Hepatocyte (in vitro differentiated cells): ENCODE results near the gene LDLRAD3. TPM values are rescaled to one million over a fixed set of nuclear protein-coding genes. Genes with fewer than 3 reads are reported as not detected.

Experiments used
- DNase-seq: peaks from one replicate; pipeline ENCODE4 v3.0.0-alpha.2; 2016; ENCODE audit warnings: low spot score
- H2AFZ ChIP-seq: fragments of 200-600 bp; sonication (generic); 2 replicates; pipeline ENCODE4 v1.6.0; 2016; ENCODE audit warnings: antibody characterized with exemption, mild to moderate bottlenecking
- H3K27ac ChIP-seq: fragments of 200-600 bp; sonication (generic); 2 replicates; pipeline ENCODE4 v1.5.1; 2016; ENCODE audit warnings: mild to moderate bottlenecking
- H3K27me3 ChIP-seq: fragments of 200-600 bp; sonication (generic); 2 replicates; pipeline ENCODE4 v1.6.1; 2016
- H3K36me3 ChIP-seq: fragments of 200-600 bp; sonication (generic); replicated peaks from 2 replicates; pipeline ENCODE4 v1.5.1; 2016; ENCODE audit warnings: low read depth; ENCODE audit not compliant: insufficient read depth
- H3K4me1 ChIP-seq: fragments of 200-600 bp; sonication (generic); 2 replicates; pipeline ENCODE4 v1.5.1; 2016; ENCODE audit warnings: mild to moderate bottlenecking, moderate library complexity; ENCODE audit not compliant: insufficient read depth
- H3K4me2 ChIP-seq: fragments of 200-600 bp; sonication (generic); 2 replicates; pipeline ENCODE4 v1.6.0; 2016
- H3K4me3 ChIP-seq: fragments of 200-600 bp; sonication (generic); 2 replicates; pipeline ENCODE4 v1.5.1; 2016; ENCODE audit warnings: mild to moderate bottlenecking
- H3K79me2 ChIP-seq: fragments of 200-600 bp; sonication (generic); 2 replicates; pipeline ENCODE4 v1.6.0; 2017; ENCODE audit warnings: mild to moderate bottlenecking
- H3K9me2 ChIP-seq: fragments of 200-600 bp; sonication (generic); replicated peaks from 2 replicates; pipeline ENCODE4 v1.6.0; 2017; ENCODE audit warnings: mild to moderate bottlenecking; ENCODE audit not compliant: insufficient read depth
- H3K9me3 ChIP-seq: fragments of 200-600 bp; sonication (generic); 2 replicates; pipeline ENCODE4 v1.5.1; 2016; ENCODE audit warnings: low read depth, mild to moderate bottlenecking
- H4K20me1 ChIP-seq: fragments of 200-600 bp; sonication (generic); 2 replicates; pipeline ENCODE4 v1.6.0; 2016; ENCODE audit warnings: mild to moderate bottlenecking; ENCODE audit not compliant: insufficient read depth, poor library complexity, severe bottlenecking
- EZH2 ChIP-seq: fragments of 200-600 bp; sonication (generic); IDR thresholded peaks from 2 replicates; pipeline ENCODE4 v1.6.1; 2016; ENCODE audit warnings: antibody characterized with exemption, mild to moderate bottlenecking, borderline replicate concordance
- EZH2phosphoT487 ChIP-seq: fragments of 200-600 bp; sonication (generic); IDR thresholded peaks from one replicate; pipeline ENCODE4 v1.6.1; 2018; ENCODE audit warnings: antibody characterized with exemption, mild to moderate bottlenecking, low read depth, moderate library complexity; ENCODE audit not compliant: unreplicated experiment, severe bottlenecking
- WGBS: methylation state at CpG from one replicate; pipeline ENCODE4 v1.1.6; 2016; ENCODE audit warnings: low lambda C conversion rate; ENCODE audit errors: missing lambda C conversion rate; 5-methylcytosine and 5-hydroxymethylcytosine counted together
- polyA plus RNA-seq: library from polyadenylated mRNA; unstranded; fragments of >200 nt; fragmentation: Nextera tagmentation; extraction: Ambion mirVana; gene quantifications from 2 replicates; pipeline ENCODE4 v1.2.1, GENCODE V29; 2016
- total RNA-seq: library from RNA; depleted of rRNA; stranded (reverse); fragments of >200 nt; gene quantifications from 2 replicates; pipeline ENCODE4 v1.2.3, GENCODE V29; 2014
- TF ChIP-seq, protein P1 (sequence below): fragments of 200-600 bp; sonication (generic); IDR thresholded peaks from 2 replicates; pipeline ENCODE4 v1.5.1; 2016; ENCODE audit warnings: antibody characterized with exemption, mild to moderate bottlenecking; ENCODE audit not compliant: poor library complexity

Gene LDLRAD3
- total and polyA plus RNA-seq, 2 experiments from 2014 or later = 12.2 TPM

DNA sequence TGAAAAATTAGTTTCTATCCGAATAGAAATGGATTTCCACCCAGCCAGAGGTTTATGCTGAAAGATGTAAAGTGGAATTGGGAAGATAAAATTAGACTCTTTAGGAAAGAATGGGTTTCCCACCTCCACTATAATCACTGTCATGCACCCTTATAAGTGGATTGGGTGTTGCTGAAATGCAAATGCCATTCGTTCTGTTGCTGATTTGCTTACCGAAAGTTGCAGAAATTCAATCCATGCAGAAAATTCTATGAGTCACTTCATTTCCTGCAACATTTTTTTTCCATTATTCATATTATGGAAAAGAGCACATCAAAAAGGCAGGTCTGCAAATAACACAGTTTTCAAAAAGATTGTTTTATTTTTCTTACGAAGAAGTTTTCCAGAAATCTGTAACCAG is 65.6 kb downstream of the LDLRAD3 start:
- no peaks in the 10 kb centered on the region for H4K20me1 ChIP-seq
- H3K9me3 ChIP-seq = no peaks in the 10 kb centered on the region
- TF ChIP-seq, protein P1, sequence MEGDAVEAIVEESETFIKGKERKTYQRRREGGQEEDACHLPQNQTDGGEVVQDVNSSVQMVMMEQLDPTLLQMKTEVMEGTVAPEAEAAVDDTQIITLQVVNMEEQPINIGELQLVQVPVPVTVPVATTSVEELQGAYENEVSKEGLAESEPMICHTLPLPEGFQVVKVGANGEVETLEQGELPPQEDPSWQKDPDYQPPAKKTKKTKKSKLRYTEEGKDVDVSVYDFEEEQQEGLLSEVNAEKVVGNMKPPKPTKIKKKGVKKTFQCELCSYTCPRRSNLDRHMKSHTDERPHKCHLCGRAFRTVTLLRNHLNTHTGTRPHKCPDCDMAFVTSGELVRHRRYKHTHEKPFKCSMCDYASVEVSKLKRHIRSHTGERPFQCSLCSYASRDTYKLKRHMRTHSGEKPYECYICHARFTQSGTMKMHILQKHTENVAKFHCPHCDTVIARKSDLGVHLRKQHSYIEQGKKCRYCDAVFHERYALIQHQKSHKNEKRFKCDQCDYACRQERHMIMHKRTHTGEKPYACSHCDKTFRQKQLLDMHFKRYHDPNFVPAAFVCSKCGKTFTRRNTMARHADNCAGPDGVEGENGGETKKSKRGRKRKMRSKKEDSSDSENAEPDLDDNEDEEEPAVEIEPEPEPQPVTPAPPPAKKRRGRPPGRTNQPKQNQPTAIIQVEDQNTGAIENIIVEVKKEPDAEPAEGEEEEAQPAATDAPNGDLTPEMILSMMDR = no peak
- TF ChIP-seq EZH2phosphoT487 (no peak), EZH2 (no peak)
- H3K27ac ChIP-seq = no peak overlapping the region
- WGBS = 72% methylated on average over 4 of the region's 4 CpGs
- H2AFZ ChIP-seq = no peak overlapping the region
- H3K4me3 ChIP-seq = no peak overlapping the region
- no peaks in the 10 kb centered on the region for H3K9me2 ChIP-seq
- no peak overlapping the region for H3K4me2 ChIP-seq
- no peaks in the 10 kb centered on the region for H3K4me1 ChIP-seq
- no peaks in the 10 kb centered on the region for H3K27me3 ChIP-seq
- no peak for DNase-seq
- peaks cover 15% of the 10 kb centered on the region for H3K79me2 ChIP-seq
- H3K36me3 ChIP-seq = no peaks in the 10 kb centered on the region

DNA sequence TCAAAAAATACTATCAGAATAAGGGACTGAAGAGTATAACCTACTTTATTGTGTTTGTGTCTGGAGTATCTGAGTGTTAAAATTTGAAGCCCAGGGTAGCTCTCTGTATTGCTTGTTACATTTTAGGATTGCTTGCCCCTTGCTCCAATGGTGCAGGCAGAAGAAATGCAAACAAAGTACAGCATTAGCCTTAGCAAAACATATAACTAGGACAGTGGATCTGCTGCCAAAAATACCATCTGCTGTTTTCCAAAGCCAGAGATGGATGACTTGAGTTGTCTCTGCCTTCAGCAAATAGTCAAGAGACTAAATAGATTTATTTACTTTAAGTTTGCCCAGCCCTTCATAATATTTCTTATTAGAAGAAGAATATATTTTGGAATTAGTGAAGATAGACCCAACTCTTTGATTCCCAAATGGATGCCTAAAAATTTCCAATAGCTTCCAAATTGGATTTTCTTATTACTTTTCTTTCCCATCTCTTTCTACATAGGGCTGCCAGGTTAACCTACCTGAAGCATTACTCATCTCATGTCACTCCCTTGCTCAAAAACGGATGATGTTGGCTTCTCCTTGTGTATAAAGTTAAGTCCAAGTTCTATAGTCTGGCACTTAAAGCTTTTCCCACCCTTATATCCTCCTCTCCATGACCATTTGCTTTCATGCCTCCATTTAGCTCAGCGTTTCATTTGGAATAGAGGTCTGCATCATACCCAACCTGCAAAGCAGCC is 66.3 kb downstream of the LDLRAD3 start:
- H3K4me1 ChIP-seq = no peaks in the 10 kb centered on the region
- H3K4me3 ChIP-seq = no peak overlapping the region
- WGBS = 78% methylated on average over 2 of the region's 2 CpGs
- TF ChIP-seq, protein P1 = no peak
- TF ChIP-seq EZH2 (no peak), EZH2phosphoT487 (no peak)
- H3K27ac ChIP-seq = no peak overlapping the region
- no peak overlapping the region for H3K4me2 ChIP-seq
- DNase-seq = no peak
- H3K79me2 ChIP-seq = peaks cover 15% of the 10 kb centered on the region
- H3K9me2 ChIP-seq = no peaks in the 10 kb centered on the region
- no peaks in the 10 kb centered on the region for H3K9me3 ChIP-seq
- no peak overlapping the region for H2AFZ ChIP-seq
- no peaks in the 10 kb centered on the region for H3K27me3 ChIP-seq
- H3K36me3 ChIP-seq = no peaks in the 10 kb centered on the region
- no peaks in the 10 kb centered on the region for H4K20me1 ChIP-seq

DNA sequence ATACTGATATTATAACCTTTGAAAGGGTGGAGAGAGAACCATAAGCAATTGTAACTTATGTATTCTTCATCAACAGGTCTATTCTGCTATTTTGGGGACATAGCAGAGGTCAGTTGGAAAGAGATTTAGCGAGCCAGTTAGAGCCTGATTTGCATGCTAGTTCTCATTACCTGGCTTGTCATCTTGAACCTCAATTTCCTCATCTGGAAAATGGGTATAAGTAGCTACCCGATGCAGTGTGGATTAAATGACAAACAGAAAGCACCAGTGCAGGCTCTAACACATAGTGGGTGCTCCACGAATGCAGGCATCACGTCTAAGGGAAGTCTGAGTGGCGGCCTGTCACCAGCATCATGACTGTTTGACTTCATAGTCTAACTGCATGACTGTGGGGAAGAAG is 67.7 kb downstream of the LDLRAD3 start:
- DNase-seq = no peak
- no peaks in the 10 kb centered on the region for H3K27me3 ChIP-seq
- H3K36me3 ChIP-seq = no peaks in the 10 kb centered on the region
- H3K27ac ChIP-seq = no peak overlapping the region
- H3K79me2 ChIP-seq = peaks cover 15% of the 10 kb centered on the region
- no peak overlapping the region for H3K4me2 ChIP-seq
- H3K4me3 ChIP-seq = no peak overlapping the region
- H3K9me2 ChIP-seq = no peaks in the 10 kb centered on the region
- no peaks in the 10 kb centered on the region for H4K20me1 ChIP-seq
- no peak overlapping the region for H2AFZ ChIP-seq
- TF ChIP-seq EZH2 (no peak), EZH2phosphoT487 (no peak)
- TF ChIP-seq, protein P1 = no peak
- no peaks in the 10 kb centered on the region for H3K9me3 ChIP-seq
- 95% methylated on average over 5 of the region's 5 CpGs for WGBS
- peaks cover 3% of the 10 kb centered on the region for H3K4me1 ChIP-seq
